Stimulated activated CD4-positive, alpha-beta T cell treated with anti-CD3 and anti-CD28 coated beads, TNF-alpha, amount 100 ng/mL, for 4 hours (primary cell): Measurements from ENCODE around the gene ANXA2R.

Experiments used
- DNase-seq, 3 experiments: peaks; one replicate each; pipeline ENCODE4 v3.0.0-alpha.2; 2020; ENCODE audit warnings: low read depth in 3 of 3

The ANXA2R gene

DNA sequence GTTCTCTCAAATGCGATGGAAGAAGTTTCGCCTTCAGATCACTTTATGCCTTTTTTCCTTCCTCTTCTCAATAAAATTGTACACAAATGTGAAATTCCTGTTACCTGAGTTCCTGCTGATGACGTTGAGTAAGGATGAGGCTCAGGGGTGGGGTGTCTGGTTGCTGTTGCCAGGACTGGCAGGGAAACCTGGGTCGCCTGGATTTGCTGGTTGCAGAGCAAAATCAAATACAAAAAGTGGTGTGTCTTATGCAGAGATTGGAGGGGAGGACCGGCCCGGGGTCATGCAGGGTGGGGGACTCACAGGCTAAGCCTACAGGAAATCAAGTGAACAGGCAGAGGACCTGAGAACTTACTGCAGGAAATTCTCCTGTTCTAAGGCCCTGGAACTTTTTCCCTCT, 39.2 kb downstream of the ANXA2R start:
- no peak for DNase-seq

- DNase-seq = no peak
Measured at GRCh38 chr5:43000111-43000840, 39.8 kb downstream of the ANXA2R start.

- no peak for DNase-seq
Measured at GRCh38 chr5:42995360-42995751, 44.8 kb downstream of the ANXA2R start.

GRCh38 chr5:42994555-42995359, 45.4 kb downstream of the ANXA2R start:
- peak; percentile 61 to 79 (median 72) for DNase-seq

DNA sequence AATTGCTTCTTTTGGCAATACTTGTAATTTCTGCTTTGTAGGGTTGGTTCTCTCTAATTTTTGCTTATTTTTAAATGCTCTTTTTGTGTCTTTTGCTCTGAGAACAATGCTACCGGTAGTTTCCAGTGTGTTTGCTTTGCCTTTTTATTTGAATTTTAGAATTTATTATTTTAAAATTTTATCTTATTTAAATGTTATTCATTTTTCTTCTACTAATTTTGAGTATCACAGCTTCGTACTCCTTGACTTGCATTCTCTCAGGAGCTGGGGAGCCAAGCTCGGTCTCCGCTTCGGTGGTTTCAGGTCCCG, 45.9 kb downstream of the ANXA2R start:
- DNase-seq = no peak

DNA sequence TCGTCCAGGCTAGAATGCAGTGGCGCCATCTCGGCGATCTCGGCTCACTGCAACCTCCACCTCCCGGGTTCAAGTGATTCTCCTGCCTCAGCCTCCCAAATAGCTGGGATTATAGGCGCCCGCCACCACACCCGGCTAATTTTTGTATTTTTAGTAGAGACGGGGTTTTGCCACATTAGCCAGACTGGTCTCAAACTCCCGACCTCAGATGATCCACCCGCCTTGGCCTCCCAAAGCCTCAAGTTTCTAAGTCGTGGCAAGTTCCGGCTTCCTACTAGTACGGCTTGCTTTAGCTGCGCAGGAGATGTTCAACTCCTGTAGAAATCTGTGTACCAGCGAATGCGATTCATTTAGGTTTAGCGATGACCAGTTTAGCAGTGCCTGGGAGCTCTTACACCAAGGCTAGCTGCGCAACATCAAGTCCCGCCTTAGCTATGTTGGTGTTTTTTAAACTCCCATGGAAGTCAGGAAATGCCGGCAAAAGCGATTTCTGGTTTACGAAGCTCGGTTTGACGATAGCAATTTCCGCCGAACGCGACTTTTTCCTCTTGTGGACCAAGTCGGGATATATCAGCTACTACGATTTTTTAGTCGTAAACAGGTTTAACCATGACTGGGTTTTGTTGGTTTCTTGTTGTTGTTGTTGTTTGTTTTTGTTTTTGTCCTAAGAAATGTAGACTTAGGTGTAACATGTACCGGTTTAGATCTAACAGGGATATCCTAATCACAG, 46.4 kb downstream of the ANXA2R start:
- DNase-seq = no peak

- peak in 2 of 3 experiments; percentile 41 to 52 for DNase-seq
Measured at GRCh38 chr5:42992088-42992879, 47.8 kb downstream of the ANXA2R start.

DNA sequence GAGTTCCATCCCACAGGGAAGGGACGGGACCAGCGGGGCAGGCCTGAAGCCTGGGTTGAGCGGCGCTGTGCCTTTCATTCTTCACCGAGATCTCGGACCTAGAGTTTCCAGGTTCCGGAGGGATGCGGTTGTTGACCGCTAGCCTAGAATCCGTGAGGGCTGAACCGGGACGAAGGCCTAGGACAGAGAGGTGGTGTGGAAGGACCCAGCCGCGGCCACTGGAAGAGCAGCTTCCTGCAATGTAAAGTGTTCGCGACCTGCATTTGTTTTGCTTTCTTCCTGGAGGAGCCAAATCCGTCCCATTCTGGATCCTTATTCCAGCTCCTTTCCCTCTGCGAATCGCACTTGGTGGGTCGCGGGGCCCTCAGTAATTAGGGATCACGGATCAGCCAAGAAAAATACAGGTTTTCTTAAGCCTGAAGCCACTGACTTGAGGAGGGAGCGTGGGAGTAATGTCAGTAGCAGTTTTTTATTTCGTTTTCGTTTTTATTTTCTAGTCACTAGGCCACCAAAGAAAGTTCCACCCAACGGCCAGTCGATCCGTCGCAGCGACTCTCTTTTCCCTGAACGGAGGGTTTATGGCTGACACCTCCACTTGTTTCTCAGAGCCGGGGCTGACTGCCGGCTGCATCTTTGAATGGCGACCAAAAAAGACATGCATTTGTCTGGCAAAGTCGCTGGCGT, 48.6 kb downstream of the ANXA2R start:
- peak in 1 of 3 experiments; percentile 51 for DNase-seq

- no peak for DNase-seq
Measured at GRCh38 chr5:42990892-42991291, 49.2 kb downstream of the ANXA2R start.
